Neuron (in vitro differentiated cells): ENCODE measurements around the gene SLC35G2.
A peak's percentile ranks its signal among the peaks of the same experiment; 100 is the strongest.
"Not testable (repeated sequence)": the region's sequence is repeated elsewhere in the genome, so short reads cannot be mapped to it uniquely, and the experiment has no call there.

Source experiments
- H2AFZ ChIP-seq: one replicate; pipeline ENCODE4 v1.6.1; 2013; ENCODE audit warnings: low read depth, mild to moderate bottlenecking, inconsistent platforms, low read length, moderate library complexity
- H3K27me3 ChIP-seq: one replicate; pipeline ENCODE4 v1.6.1; 2013; ENCODE audit warnings: low read length; ENCODE audit not compliant: insufficient read depth
- H3K36me3 ChIP-seq: one replicate; pipeline ENCODE4 v1.6.1; 2013; ENCODE audit warnings: low read length; ENCODE audit not compliant: insufficient read depth
- H3K4me1 ChIP-seq: one replicate; pipeline ENCODE4 v1.6.1; 2013; ENCODE audit warnings: low read length; ENCODE audit not compliant: insufficient read depth
- H3K4me3 ChIP-seq: 2 replicates; pipeline ENCODE4 v1.5.1; 2013; ENCODE audit warnings: mild to moderate bottlenecking, low read length, moderate library complexity
- H3K9me3 ChIP-seq: one replicate; pipeline ENCODE4 v1.6.1; 2013; ENCODE audit warnings: low read length

SLC35G2 gene

DNA sequence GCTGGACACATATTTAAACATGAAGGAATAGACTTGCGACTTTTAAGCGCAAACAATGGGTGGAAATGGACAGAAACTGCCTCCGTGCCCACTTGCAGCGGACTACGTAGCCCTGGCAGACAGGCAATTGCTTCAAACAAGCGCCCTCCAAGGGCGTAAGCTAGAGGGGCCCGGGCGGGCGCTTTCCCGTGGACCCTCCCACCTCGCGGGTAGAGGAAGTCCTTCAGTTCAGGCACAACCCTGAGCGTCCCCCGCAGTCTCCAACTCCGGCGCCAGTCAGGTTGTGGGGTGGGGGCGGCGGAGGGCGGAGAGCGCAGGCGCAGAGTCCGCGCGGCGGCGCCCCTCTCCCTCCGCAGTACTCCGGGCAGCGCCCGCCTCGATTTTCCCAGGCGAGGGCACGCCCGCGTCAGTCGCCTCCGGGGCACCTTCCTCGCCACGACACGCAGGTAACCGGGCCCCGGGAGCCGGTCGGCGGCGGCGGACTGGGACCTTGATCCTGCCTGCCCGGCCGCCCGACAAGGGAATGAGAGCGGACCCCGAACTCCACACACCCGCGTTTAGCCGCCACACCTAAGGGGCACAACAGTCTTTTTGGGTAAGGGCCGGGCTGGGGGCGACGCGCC is at the start of gene SLC35G2:
TSS of gene SLC35G2 (plus strand) at position 358 of the 623 bp plus-strand sequence. CDS start 35,335 bp downstream, outside the sequence.
- H3K4me1 ChIP-seq: peaks cover 20% of the 10 kb centered on the region
- no peaks in the 10 kb centered on the region for H3K36me3 ChIP-seq
- H3K9me3 ChIP-seq: no peaks in the 10 kb centered on the region
- H3K27me3 ChIP-seq: no peaks in the 10 kb centered on the region
- peak within 1 kb of the TSS; percentile 82 for H2AFZ ChIP-seq
- peak within 1 kb of the TSS; percentile 71 for H3K4me3 ChIP-seq

DNA sequence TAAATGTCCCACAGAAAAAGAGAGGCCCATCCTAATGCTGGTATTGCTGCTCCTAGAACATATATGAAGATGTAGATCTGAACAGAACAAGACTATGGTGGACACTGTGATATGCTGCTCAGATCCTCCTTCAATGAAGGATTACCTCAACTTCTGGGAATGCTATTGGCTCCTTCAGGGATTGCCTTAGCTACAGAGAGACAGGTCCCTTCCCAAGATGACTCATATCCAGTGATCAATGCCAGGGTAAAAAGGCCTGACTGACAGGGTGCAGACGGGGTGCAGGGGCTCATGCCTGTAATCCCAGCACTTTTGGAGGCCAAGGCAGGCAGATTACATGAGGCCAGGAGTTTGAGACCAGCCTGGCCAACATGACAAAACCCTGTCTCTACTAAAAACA is 46.2 kb upstream of the SLC35G2 start:
- Histone ChIP-seq H3K27me3 (no peaks in the 10 kb centered on the region), H3K4me1 (no peaks in the 10 kb centered on the region), H2AFZ (no peak overlapping the region), H3K4me3 (no peak overlapping the region), H3K9me3 (no peaks in the 10 kb centered on the region), H3K36me3 (no peaks in the 10 kb centered on the region)

DNA sequence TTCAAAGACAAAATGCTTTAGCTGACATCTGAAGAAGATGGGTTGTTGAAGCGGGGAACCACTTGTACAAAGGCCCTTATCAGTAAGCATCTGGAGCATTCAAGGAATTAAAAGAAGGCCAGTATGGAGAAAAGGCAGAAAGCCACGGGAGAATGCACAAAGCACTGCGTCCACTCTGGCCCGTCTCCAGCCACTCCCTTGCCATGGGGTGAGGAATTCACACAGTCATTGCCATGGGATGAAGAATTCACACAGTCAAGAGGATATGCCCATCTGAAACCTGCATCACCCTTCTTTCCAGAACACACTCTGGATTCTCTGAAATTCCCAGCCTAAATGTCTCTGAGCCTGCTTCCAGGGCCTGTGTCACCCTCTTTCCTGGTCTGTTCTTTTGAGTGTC is 40.1 kb upstream of the SLC35G2 start:
- H3K36me3 ChIP-seq: no peaks in the 10 kb centered on the region
- H3K4me3 ChIP-seq: no peak overlapping the region
- no peak overlapping the region for H2AFZ ChIP-seq
- H3K9me3 ChIP-seq: no peaks in the 10 kb centered on the region
- H3K4me1 ChIP-seq: peaks cover 2% of the 10 kb centered on the region
- no peaks in the 10 kb centered on the region for H3K27me3 ChIP-seq

DNA sequence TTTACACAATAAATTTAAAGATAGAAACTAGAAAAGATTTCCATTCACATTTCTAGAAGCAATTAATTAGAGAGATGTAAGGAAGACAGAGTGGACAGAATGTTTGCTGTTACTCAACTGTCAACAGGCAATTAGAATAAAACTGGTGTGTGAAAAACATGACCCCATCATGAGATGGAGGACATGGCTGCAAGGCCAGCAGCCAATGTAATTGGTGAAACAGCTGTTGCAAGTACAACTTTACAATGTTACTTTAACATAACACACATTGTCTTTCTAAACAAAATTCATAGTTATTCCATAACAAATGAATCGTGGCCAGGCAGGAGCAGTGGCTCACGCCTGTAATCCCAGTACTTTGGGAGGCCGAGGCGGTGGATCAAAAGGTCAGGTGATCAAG is 38.2 kb upstream of the SLC35G2 start:
- no peak overlapping the region for H3K4me3 ChIP-seq
- H3K36me3 ChIP-seq: no peaks in the 10 kb centered on the region
- no peaks in the 10 kb centered on the region for H3K27me3 ChIP-seq

DNA sequence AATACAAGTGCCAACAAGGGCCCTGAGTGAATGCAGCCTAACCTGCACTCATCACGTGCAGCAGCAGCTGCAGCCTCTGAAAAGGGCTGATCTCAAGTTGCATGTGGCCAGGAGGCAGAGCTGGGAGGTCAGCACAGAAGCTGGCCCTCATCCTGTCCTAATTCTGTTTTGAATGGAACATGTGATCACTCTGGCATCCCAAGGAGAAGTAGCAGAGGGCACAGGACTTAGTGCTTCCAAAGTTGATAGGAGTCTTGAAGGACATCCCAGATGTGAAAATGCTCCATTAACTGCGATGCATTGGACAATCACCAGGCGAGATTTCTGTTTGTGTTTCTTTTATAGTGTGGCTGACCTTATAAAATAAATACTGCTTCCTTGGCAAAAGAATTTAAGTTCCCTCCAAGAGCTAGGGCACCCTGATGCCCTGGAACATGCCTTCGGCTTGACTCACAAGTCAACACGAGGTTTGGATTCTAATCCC is 35.2 kb upstream of the SLC35G2 start:
- Histone ChIP-seq H3K4me1 (peaks cover 17% of the 10 kb centered on the region), H3K9me3 (no peaks in the 10 kb centered on the region), H3K27me3 (no peaks in the 10 kb centered on the region), H2AFZ (no peak overlapping the region), H3K36me3 (no peaks in the 10 kb centered on the region), H3K4me3 (no peak overlapping the region)

More for the DNA sequence above, 38.2 kb upstream of the SLC35G2 start:
- no peak overlapping the region for H2AFZ ChIP-seq
- H3K4me1 ChIP-seq: peaks cover 2% of the 10 kb centered on the region
- H3K9me3 ChIP-seq: no peaks in the 10 kb centered on the region

DNA sequence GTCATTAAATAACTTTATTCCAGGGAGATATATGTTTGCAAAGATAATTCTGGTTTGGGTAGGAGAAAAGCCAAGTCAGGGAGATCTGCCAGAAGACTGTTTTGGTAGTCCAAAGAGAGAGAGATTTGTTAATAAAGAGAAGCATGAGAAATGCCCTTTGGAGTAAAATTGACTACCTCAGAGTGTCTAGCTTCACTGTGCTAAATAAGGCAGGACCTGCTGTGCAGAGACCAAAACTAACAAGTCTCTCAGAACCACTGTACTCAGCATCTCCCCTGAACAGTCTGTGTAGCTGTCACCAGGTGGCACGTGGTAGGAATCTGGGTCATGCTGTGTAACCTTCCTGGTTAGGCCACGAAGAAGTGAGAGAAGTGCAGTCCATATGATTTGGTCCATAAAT is 31.6 kb upstream of the SLC35G2 start:
- Histone ChIP-seq H3K4me3 (no peak overlapping the region), H2AFZ (no peak overlapping the region), H3K36me3 (no peaks in the 10 kb centered on the region), H3K4me1 (peaks cover 22% of the 10 kb centered on the region), H3K9me3 (no peaks in the 10 kb centered on the region), H3K27me3 (no peaks in the 10 kb centered on the region)

DNA sequence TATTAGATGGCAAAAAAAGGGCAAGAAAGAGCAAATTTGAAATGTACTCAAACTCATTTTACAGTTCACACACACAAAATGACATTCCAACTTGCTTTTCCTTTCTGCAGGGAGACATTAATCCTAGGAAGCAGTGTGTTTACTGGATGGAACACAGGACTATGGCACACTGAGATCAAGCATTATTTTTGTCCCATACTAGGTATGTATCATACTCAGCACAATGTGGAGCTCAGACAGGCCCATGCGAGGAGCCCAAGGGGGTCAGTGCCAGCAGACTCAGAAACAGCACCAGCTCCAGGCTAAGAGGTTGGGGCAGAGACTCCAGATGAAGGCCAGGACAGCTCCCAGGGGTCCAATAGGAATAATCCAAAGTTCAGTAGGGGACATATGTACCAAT is 30.8 kb upstream of the SLC35G2 start:
- H3K36me3 ChIP-seq: no peaks in the 10 kb centered on the region
- H2AFZ ChIP-seq: no peak overlapping the region
- peaks cover 30% of the 10 kb centered on the region for H3K4me1 ChIP-seq
- H3K4me3 ChIP-seq: no peak overlapping the region
- no peaks in the 10 kb centered on the region for H3K9me3 ChIP-seq
- H3K27me3 ChIP-seq: no peaks in the 10 kb centered on the region

DNA sequence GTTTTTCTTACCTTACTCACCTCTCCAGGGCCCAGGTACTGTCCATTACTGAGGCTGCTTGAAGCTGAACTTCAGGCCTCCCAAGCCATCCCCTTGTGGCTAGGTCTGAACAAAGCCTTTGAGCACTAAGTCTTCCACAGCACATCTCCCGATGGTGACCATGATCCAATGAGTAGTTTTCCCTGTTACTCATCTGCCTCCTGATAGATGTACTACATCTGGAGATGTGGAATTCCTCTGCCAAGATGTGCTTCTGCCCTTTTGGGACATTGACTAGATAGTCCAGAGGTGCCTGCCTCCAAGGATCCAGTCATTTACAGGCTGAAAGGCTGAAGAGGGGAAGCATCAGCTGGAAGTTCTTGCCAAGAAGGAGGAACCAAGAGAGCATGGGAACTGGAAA is 28.9 kb upstream of the SLC35G2 start:
- Histone ChIP-seq H2AFZ (no peak overlapping the region), H3K4me3 (no peak overlapping the region), H3K4me1 (peaks cover 38% of the 10 kb centered on the region), H3K27me3 (no peaks in the 10 kb centered on the region), H3K36me3 (no peaks in the 10 kb centered on the region), H3K9me3 (no peaks in the 10 kb centered on the region)

DNA sequence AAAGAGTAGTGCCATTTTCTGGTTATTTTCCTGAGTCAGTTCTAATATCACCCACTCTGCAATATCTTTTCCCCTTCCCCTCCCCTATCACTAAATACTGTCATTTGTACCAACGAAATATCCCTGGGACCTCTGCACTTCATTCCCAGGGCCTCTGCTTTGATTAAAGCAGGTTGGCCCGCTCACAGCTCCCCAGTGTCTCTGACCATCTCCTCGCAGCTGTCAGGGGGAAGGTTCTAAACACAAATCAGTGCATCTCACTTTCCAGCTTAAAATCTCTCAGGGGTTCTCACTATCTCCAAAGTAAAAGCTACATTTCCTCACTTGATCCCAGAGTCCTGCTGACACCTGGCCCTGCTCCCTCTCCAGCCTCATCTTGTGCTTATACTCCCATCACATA is 28.1 kb upstream of the SLC35G2 start:
- Histone ChIP-seq H3K9me3 (no peaks in the 10 kb centered on the region), H3K4me3 (no peak overlapping the region), H2AFZ (no peak overlapping the region), H3K27me3 (no peaks in the 10 kb centered on the region), H3K4me1 (peaks cover 38% of the 10 kb centered on the region), H3K36me3 (no peaks in the 10 kb centered on the region)

DNA sequence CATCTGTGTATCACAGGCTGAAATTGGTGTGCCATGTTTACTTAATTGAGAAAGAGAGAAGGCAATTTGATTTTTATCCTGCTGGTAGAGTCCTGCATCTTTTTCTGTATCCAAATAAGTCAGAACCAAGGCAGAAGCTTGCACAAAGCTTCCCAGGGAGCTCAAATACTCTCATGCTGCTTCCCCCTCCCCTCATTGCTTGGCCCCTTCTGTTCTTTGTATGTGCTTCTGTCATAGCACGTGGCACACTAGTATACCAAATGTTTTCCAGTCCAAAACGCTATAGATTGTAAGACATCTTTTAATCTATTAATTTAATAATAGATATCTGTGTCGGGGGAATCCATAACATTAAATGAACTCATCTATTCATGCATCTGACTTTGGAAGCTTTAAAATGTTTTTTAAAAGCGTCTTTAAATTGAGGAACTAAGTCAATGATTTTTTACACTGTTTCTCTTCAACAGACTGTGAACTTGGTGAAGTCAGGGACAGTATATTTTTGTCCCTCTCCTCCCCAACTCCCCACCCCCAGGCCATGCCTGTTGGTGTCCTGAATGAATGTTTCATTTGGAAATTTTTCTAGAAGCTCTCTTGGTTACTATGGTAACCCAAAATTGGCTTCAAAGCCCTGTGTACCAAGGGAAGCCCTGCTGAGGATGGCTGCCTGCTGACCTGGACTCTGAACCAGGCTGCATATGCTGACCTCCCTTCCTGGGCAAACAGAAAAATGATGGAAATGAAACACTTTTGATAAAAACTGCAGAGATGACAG is 26.2 kb upstream of the SLC35G2 start:
- H2AFZ ChIP-seq: no peak overlapping the region
- H3K36me3 ChIP-seq: no peaks in the 10 kb centered on the region
- peaks cover 23% of the 10 kb centered on the region for H3K4me1 ChIP-seq
- H3K4me3 ChIP-seq: no peak overlapping the region
- no peaks in the 10 kb centered on the region for H3K9me3 ChIP-seq
- no peaks in the 10 kb centered on the region for H3K27me3 ChIP-seq

DNA sequence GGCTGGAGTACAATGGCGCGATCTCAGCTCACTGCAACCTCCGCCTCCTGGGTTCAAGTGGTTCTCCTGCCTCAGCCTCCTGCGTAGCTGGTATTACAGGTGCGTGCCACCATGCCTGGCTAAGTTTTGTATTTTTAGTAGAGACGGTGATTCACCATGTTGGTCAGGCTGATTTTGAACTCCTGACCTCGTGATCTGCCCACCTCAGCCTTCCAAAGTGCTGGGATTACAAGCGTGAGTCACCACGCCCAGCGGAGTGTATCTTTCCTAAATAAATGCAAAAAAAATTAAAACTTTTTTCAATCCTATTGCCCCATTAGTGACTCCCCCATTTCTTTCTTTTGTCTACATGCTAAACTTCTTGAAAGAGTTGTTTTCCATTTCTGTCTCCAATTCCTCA is 17.8 kb upstream of the SLC35G2 start:
- not testable (repeated sequence) for H3K27me3 ChIP-seq, H3K4me3 ChIP-seq, H3K36me3 ChIP-seq, H2AFZ ChIP-seq, H3K9me3 ChIP-seq
- H3K4me1 ChIP-seq: peaks cover 20% of the 10 kb centered on the region

DNA sequence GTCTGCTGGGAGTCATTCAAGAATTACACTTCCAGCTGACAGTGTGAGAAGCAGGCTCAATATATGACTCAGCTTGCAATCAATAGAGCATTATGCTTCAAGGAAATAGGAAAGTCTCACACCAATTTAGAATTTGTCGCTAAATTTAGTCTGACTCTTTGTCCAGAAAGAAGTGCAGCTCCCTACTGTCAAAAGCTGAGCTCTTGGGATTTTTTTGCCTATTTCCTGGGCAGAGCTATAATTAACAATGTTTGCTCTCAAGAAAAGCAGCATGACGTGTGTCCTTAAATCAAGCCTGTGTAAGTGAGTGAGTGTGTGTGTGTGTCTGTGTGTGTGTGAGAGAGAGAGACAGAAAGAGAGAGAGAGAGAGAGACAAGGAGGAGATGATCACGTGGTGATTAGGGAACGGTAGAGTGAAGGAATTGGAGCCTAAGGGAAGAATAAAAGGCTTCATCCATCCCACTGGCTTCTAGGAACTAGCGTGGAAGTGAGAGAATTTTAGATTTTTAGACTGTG is 16.4 kb upstream of the SLC35G2 start:
- H3K36me3 ChIP-seq: no peaks in the 10 kb centered on the region
- peak overlapping the region; percentile 32 for H3K4me3 ChIP-seq
- no peaks in the 10 kb centered on the region for H3K9me3 ChIP-seq
- H3K27me3 ChIP-seq: no peaks in the 10 kb centered on the region
- H3K4me1 ChIP-seq: peaks cover 20% of the 10 kb centered on the region
- peak overlapping the region; percentile 68 for H2AFZ ChIP-seq

DNA sequence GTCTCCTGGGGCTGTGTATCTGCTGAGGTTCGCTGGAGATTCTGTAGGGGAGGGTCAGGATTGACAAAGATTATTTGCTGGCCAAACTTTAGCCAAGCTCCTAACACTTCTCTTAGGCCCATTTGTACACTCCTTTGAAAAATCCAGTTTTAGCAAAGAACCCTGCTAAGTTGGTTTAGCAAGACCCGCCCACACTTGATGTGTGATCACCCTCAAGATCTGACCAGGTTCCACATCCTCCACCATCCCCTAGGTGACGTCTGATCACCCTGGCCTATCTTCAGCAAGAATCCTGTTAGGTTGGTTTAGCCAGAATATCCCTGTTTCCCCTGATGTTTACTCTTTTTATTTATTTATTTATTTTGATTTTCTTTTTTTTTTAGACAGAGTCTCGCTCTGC is 14.8 kb upstream of the SLC35G2 start:
- no peak overlapping the region for H2AFZ ChIP-seq
- H3K9me3 ChIP-seq: no peaks in the 10 kb centered on the region
- H3K27me3 ChIP-seq: no peaks in the 10 kb centered on the region
- no peak overlapping the region for H3K4me3 ChIP-seq
- H3K4me1 ChIP-seq: peaks cover 20% of the 10 kb centered on the region
- no peaks in the 10 kb centered on the region for H3K36me3 ChIP-seq
